ENCODE measurements around the gene CDH23. TPM values are rescaled to one million over a fixed set of nuclear protein-coding genes. Genes with fewer than 3 reads are reported as not detected.

The CDH23 gene
- total and polyA plus RNA-seq, 8 donors: 3.4 to 64.6 (median 9.9) TPM

DNA sequence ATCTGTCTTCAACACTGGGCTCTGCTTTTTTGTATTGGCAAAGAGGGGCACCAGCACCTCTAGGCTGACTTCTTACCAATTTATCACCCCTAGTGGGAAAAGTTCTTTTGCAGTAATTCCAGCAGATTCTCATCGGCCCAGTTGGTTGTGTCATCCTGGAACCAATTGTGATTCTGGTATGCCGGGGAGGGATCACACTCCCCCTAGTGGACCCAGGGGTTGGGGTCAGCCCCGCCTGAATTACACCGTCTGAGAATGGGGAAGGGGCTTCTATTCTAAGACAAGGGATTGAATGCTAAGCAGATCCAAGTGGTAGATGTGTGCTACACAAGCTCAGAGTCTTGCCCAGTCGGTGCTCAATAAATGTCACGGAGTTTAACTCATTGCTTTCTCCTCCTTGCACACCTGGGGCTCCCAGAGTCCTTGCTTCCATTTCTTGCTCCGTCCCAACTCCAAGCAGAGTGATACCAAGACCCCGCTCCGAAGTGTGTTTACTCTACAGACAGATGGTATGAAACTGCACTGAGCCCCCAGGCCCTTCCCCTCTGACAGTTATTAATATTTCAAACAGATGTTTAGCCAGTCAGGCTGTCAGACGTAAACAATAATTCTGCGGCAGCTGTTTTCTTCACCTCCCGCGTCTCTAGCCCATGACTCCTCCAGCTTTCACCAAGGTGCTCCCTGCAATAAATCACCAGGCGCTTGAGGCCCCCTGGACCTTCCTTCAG lies 251.0 kb downstream of the CDH23 start:
- ATAC-seq: peak in 1 of 4 donors; percentile 35
- DNase-seq: no peak
- no peaks in the 10 kb centered on the region for H3K27me3 ChIP-seq
- H3K36me3 ChIP-seq: no peaks in the 10 kb centered on the region
- TF ChIP-seq, protein P1, sequence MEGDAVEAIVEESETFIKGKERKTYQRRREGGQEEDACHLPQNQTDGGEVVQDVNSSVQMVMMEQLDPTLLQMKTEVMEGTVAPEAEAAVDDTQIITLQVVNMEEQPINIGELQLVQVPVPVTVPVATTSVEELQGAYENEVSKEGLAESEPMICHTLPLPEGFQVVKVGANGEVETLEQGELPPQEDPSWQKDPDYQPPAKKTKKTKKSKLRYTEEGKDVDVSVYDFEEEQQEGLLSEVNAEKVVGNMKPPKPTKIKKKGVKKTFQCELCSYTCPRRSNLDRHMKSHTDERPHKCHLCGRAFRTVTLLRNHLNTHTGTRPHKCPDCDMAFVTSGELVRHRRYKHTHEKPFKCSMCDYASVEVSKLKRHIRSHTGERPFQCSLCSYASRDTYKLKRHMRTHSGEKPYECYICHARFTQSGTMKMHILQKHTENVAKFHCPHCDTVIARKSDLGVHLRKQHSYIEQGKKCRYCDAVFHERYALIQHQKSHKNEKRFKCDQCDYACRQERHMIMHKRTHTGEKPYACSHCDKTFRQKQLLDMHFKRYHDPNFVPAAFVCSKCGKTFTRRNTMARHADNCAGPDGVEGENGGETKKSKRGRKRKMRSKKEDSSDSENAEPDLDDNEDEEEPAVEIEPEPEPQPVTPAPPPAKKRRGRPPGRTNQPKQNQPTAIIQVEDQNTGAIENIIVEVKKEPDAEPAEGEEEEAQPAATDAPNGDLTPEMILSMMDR (IDR thresholded peaks at IDR 0.05): peak in 1 of 4 donors; percentile 9
- H3K27ac ChIP-seq: no peak overlapping the region
- no peaks in the 10 kb centered on the region for H3K4me1 ChIP-seq
- FAIRE-seq: no peak
- WGBS, 2 donors: 52 to 63% methylated on average over 14 of the region's 14 CpGs
- no peaks in the 10 kb centered on the region for H3K9me3 ChIP-seq
- intact Hi-C loops (cut with DNase I): no loop called here
- no peak overlapping the region for H3K4me3 ChIP-seq

DNA sequence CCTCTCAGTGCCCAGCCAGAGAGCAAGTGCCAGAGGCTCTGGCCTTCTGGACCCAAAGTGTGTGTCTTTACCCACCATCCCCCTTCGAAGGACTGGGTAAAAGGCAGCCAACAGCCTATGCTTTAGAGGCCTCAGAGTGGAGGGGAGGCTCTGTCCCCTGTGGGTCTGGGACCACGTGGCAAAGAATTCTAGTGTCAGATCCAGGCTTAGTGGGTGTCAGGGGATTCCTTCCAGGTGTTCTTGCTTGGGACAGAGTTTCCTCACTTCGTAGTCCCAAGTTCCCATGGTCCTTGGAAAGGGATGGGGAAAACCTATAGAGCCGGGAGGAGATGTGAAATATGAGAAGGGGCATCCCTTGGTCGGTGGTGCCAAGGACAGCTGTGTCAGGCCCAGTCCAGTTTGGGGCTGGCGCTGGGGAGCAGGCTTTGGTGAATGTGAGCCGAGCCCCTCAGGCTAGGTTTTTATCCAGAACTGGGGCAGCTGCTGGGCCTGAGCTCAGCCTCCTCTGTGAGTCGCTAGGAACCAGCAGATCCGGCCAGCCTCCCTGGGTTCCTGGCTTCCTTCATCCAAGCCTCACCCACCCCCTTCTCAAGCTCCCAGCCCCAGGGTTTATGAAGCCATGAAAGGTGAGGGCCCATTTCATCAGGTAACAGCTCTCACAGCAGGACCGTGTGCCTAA lies 251.7 kb downstream of the CDH23 start:
- no peak for FAIRE-seq
- H3K27me3 ChIP-seq: no peaks in the 10 kb centered on the region
- no peaks in the 10 kb centered on the region for H3K9me3 ChIP-seq
- no peaks in the 10 kb centered on the region for H3K36me3 ChIP-seq
- H3K4me1 ChIP-seq: no peaks in the 10 kb centered on the region
- 66 to 75% methylated on average over 10 of the region's 10 CpGs for WGBS, 2 donors
- H3K27ac ChIP-seq: no peak overlapping the region
- intact Hi-C loops (cut with DNase I): no loop called here
- no peak for ATAC-seq
- TF ChIP-seq, protein P1 (IDR thresholded peaks at IDR 0.05): no peak
- H3K4me3 ChIP-seq: no peak overlapping the region
- no peak for DNase-seq

DNA sequence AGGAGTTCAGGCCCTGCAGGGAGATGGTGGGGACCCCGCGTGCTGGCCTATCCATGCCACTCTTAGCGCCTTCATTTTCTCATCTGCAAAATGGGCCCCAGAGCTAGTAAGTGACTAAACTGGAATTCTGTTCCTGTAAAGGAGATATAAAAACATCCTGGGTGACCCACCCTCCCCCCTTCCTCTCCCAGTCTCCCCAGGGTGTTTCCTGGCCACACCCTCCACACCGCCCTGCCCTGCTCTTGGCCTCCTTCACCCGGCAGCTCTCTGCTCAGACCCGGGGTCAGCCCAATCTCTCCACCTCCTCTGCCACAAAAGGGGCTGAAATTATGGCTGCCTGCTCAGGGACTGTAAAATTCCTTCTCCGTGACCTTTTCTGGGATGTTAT lies 252.2 kb downstream of the CDH23 start:
- Histone ChIP-seq H3K36me3 (no peaks in the 10 kb centered on the region), H3K4me3 (no peak overlapping the region), H3K27ac (no peak overlapping the region), H3K27me3 (no peaks in the 10 kb centered on the region), H3K9me3 (no peaks in the 10 kb centered on the region), H3K4me1 (no peaks in the 10 kb centered on the region)
- ATAC-seq: no peak
- intact Hi-C loops (cut with DNase I): no loop called here
- DNase-seq: no peak
- 81 to 84% methylated on average over 7 of the region's 7 CpGs for WGBS, 2 donors
- no peak for FAIRE-seq
- TF ChIP-seq, protein P1 (IDR thresholded peaks at IDR 0.05): no peak

DNA sequence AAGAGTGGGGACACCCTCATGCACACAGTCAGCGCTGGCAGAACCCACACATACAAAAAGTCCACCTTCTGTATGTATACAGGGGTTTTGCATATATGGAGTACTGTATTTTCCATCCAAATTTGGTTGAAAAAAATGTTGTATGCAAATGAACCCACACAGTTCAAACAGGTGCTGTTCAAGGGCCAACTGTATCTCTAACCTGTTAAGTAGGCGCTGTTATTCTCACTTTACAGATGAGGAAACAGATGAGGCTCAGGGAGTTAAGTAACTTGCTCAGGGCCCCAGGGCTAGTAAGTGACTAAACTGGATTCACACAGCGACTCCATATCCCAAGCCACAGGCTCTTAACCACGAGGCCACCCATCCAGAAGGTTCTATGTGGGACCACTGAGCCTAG lies 252.9 kb downstream of the CDH23 start:
- no peaks in the 10 kb centered on the region for H3K36me3 ChIP-seq
- no peaks in the 10 kb centered on the region for H3K4me1 ChIP-seq
- 68 to 85% methylated on average over 4 of the region's 4 CpGs for WGBS, 2 donors
- ATAC-seq (no peak), FAIRE-seq (no peak), DNase-seq (no peak)
- TF ChIP-seq, protein P1 (IDR thresholded peaks at IDR 0.05): no peak
- intact Hi-C loops (cut with DNase I): no loop called here
- H3K4me3 ChIP-seq: no peak overlapping the region
- H3K27me3 ChIP-seq: no peaks in the 10 kb centered on the region
- H3K27ac ChIP-seq: no peak overlapping the region
- H3K9me3 ChIP-seq: no peaks in the 10 kb centered on the region

DNA sequence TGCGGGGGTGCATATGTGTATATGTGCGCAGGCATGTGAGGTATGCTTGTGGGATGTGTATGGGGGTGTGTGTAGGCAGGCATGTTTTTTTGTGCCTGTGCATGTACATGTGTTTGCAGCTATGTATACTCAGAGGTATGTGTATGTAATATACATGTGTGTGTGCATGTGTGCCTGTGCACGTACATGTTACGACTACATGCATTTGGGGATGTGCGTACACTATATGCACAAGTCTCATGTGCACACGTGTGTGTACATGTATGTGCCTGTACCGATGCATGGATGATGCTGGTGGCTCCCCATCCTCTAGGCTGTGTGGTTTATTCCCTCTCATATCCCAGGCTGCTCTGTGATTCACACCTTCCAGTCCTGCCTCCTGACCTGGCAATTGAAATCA lies 253.7 kb downstream of the CDH23 start:
- H3K9me3 ChIP-seq: no peaks in the 10 kb centered on the region
- ATAC-seq (no peak), DNase-seq (no peak), FAIRE-seq (no peak)
- TF ChIP-seq, protein P1 (IDR thresholded peaks at IDR 0.05): no peak
- H3K4me1 ChIP-seq: no peaks in the 10 kb centered on the region
- no peaks in the 10 kb centered on the region for H3K27me3 ChIP-seq
- no peak overlapping the region for H3K27ac ChIP-seq
- no peaks in the 10 kb centered on the region for H3K36me3 ChIP-seq
- H3K4me3 ChIP-seq: no peak overlapping the region
- WGBS, 2 donors: 82 to 90% methylated on average over 7 of the region's 7 CpGs
- intact Hi-C loops (cut with DNase I): no loop called here
